Bronchial epithelial cell (primary cell): ENCODE measurements around the gene RAB7B. TPM values are rescaled to one million over a fixed set of nuclear protein-coding genes. Genes with fewer than 3 reads are reported as not detected.

Source experiments
- DNase-seq: peaks from one replicate; pipeline ENCODE4 v3.0.0-alpha.2; 2010; ENCODE audit warnings: low read depth
- FAIRE-seq: peaks from 2 replicates; lab custom pipeline; 2011; peaks lifted over from hg19 to GRCh38; lab: Jason Lieb, UNC
- H3K27me3 ChIP-seq: 2 replicates; pipeline ENCODE4 v1.5.1; 2011; ENCODE audit warnings: low read length; ENCODE audit not compliant: control insufficient read depth, insufficient read depth
- H3K36me3 ChIP-seq: 2 replicates; pipeline ENCODE4 v1.5.1; 2011; ENCODE audit warnings: low read length; ENCODE audit not compliant: control insufficient read depth, insufficient read depth
- H3K4me3 ChIP-seq: 2 replicates; pipeline ENCODE4 v1.5.1; 2011; ENCODE audit warnings: mild to moderate bottlenecking, low read depth, low read length, control low read depth
- CTCF ChIP-seq: IDR thresholded peaks from 2 replicates; pipeline ENCODE4 v1.5.1; 2011; ENCODE audit warnings: mild to moderate bottlenecking, moderate library complexity, low read length, control low read depth, inconsistent platforms; ENCODE audit not compliant: insufficient read depth, severe bottlenecking
- total RNA-seq: library from RNA; depleted of rRNA; stranded (reverse); fragments of >200 nt; gene quantifications from 2 replicates; pipeline ENCODE4 v1.2.1, GENCODE V29; 2014

RAB7B gene
- total RNA-seq, 1 donor from 2014 or later, result 2.9 TPM

DNA sequence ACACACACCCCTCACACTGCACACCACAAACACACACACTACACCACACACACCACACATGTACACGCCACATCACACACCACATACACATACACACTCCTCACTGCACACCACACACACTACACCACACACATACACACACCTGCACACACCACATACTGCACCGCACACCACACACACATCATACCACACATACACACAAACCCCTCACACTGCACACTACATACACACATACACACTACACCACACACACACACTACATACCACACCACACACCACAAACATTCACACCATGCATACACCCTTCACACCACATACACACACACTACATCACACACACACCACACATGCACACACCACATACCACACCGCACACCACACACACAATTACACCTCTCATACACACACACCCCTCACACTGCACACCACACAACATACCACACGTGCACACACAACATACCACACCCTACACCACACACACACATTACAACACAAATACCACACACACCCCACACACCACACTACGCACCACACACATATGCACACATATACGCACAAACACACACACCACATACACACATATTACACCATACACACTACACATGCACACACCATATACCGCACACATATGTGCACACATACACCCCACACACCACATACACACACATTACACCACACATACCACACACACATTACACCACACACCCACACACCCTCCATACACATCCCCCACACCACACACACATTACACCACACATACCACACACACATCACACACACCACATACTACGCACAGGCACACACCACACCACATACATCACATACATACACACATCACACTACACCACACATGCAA is 29.6 kb downstream of the RAB7B start:
- no peak for TF ChIP-seq CTCF
- no peaks in the 10 kb centered on the region for H3K27me3 ChIP-seq
- H3K36me3 ChIP-seq, result no peaks in the 10 kb centered on the region
- H3K4me3 ChIP-seq, result no peak overlapping the region
- FAIRE-seq, result no peak
- no peak for DNase-seq

GRCh38 chr1:205972491-205973168 is 30.6 kb downstream of the RAB7B start:
- H3K36me3 ChIP-seq, result no peaks in the 10 kb centered on the region
- H3K27me3 ChIP-seq, result no peaks in the 10 kb centered on the region
- no peak for TF ChIP-seq CTCF
- DNase-seq (no peak), FAIRE-seq (no peak)
- no peak overlapping the region for H3K4me3 ChIP-seq

DNA sequence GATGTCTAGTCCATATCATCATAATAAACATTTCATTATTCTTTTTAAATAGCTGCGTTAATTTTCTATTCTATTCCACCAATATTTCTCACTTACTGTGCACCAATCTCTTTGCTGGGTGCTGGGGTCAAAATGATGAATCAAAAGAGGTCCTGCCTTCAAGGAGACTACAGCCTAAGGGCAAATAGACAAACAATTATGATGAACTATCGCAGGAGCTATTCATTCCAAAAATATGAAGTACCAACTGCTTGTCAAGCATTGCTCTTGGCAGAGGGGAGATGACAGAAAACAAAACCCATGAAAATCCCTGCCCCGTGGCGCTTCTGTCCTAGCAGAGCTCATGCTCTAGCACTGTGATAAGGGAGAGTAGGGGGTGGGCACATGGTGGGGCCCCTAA is 31.1 kb downstream of the RAB7B start:
- no peaks in the 10 kb centered on the region for H3K36me3 ChIP-seq

DNA sequence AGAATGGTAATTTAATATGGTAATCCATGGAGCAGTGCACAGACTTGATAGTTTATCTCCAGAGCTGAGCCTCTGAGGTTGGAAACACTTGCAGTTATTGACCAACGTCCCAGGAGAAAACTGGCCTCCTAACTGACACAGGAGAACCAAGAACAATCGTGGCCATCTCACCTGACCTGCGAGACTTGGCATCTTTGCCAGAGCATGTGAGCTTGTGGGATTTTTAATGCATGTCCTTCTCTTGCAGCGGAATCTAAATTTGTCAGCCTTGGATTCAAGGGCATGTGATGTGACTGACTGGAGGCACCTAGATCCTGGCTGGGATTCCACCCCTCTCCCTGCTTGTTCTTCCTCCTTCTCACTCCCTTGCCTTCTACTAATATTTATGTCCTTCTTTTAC is 32.1 kb downstream of the RAB7B start:
- DNase-seq (no peak), FAIRE-seq (no peak)
- Histone ChIP-seq H3K27me3 (no peaks in the 10 kb centered on the region), H3K4me3 (no peak overlapping the region), H3K36me3 (no peaks in the 10 kb centered on the region)
- no peak for TF ChIP-seq CTCF

More for the DNA sequence above, 31.1 kb downstream of the RAB7B start:
- DNase-seq, result no peak
- no peaks in the 10 kb centered on the region for H3K27me3 ChIP-seq
- TF ChIP-seq CTCF, result no peak
- no peak for FAIRE-seq
- no peak overlapping the region for H3K4me3 ChIP-seq

- no peak for TF ChIP-seq CTCF
- Histone ChIP-seq H3K36me3 (no peaks in the 10 kb centered on the region), H3K27me3 (no peaks in the 10 kb centered on the region), H3K4me3 (no peak overlapping the region)
- DNase-seq (peak; percentile 7), FAIRE-seq (no peak)
Observed at GRCh38 chr1:205970486-205970885, 32.7 kb downstream of the RAB7B start.
